Central memory CD4-positive, alpha-beta T cell (primary cell): ENCODE results near the gene KIF21A.

Source experiments
- DNase-seq: peaks from one replicate; pipeline ENCODE4 v3.0.0; 2022

KIF21A gene

DNA sequence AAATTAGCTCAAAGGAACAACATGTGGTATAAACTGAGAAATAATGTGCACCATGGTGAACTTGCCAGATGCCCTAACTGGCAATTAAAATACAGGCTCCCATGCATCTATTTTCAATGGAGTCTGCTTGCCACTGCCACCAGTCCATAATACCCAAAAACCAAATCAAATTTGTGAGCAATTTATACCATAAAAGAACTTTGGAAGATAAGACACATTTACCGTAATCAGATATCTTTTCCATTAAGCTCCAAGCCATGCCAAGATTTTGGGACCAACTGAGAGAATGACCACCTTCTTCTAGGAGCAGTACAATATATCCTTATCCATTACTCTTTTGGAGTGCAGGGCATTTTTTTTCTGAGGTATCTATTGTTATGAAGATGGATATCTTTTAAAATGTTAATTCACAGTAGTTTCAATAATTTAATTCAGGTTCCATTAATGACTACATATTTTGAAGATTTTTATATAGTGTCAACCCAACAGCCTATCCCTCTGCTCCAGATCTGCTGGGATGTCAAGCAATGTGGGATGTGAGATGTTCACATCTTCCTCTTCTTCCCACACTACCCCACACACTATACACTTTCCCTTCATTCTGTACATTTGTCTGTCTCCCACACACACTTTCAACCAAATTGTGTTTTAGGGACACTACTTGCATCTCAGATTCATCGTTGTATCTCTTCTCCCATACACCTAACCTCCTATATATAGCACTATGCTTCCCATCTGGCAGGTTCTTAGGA is 53.3 kb downstream of the KIF21A start:
- no peak for DNase-seq

DNA sequence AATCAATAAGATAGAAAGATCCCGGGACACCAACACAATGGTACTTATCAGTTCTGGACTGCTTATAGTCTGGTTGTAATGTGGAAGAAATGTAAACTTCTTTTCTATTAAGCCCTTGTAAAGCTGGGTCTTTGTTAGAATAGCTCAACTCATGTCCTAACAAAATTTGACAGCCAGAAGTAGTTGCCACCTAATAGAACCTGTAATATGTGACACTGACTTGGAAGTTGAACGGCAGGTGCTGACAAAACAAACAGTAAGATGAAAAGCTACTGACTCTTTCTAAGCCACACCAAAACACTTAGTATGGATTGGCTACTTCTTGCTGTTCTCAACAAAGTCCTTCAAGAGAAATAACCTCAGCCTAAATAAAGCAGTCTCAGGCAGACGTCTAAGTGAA is 56.6 kb downstream of the KIF21A start:
- no peak for DNase-seq

DNA sequence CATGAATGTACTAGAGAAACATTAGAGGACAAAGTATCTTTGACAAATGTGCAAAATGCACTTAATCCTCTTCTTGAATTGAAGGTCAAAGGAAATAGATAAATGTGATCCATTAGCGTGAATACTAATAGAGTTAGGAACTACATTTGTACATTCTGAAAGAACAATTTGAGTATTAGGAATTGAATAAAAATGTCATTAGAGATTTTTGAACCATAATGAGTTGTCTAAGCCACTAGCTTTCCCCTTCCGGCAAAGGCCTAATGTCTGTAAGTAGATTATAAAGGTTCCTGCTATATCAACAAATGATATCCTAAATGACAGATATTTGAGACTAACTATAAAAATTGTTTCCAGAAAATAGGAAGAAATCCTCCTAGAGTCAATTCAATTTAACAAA is 59.8 kb downstream of the KIF21A start:
- no peak for DNase-seq

DNA sequence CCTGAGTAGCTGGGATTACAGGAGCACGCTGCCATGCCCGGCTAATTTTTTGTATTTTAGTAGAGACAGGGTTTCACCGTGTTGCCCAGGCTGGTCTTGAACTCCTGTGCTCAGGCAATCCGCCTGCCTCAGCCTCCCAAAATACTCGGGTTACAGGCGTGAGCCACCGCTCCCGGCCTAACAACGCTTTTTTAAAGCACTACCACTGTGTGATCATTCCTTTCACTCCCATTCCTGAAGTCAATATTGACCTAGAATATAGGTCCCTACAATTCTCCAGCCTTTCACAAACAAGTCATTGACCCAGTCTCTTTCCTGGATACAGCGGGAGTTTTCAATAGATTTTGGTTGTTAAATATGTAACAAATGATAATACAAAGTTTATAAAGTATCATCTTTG is 62.8 kb downstream of the KIF21A start:
- DNase-seq, result no peak

DNA sequence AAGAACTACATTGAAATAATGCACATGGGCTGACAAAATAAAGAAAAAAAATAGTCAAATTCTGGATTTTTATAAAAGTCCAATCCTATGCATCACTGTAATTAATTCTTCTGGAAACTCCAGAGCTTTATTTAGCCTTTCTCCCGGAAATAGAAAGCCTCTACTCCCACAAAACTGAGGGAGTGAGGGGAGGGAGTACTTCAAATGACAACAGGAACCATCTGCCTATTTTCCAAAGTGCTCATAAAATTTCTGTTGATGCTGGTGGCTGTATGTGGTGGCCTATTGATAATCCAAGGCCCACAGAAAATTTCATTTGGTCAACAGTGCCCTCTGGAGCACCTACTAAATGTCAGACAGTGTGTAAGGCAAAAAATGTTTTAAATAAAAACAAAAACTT is 64.6 kb downstream of the KIF21A start:
- no peak for DNase-seq

DNA sequence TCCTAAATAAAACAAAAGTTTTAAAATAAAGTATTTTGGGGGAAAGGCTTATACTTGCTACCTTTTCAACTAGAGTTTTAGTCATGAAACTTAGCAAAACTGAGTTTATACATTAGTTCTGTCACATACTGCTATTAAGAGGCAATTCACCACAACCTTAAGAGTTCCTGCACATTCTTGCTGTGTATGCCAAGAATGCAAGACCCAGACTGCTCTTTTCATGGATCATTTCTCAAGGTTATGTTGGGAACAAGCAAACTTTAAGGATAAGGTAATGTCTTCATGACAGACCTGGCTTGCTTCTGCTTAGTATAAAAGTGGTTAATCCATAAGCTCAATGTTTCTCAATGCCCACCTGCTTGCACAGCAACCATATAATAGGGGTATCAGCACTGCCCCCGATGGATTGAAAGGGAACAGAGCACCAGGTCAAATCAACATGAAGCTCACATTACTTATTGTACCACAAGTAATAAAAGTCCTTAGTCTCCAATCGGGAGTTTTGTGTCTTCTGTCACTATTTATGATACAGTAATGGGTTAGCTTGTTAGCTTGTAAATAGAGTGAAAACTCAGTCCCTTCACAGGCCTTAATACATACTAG is 67.6 kb downstream of the KIF21A start:
- no peak for DNase-seq

DNA sequence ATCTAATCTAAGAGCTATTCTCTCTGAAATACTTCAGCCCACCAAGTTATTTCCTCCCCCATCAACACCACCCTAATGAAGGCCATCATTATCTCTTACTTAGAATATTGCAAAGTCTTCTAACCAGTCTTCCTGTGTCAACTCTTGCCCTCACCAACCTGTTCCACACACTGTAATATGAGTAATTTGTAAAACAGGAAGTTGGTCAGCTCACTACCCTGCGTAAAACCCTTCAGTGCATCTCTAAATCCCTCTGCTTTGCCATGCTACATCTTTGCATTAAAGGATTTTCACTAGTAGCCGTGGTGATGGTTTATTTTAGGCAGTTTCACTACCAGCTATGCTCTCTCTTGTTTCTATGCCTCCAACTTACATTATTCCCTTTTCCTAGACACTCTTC is 70.0 kb downstream of the KIF21A start:
- DNase-seq, result no peak

DNA sequence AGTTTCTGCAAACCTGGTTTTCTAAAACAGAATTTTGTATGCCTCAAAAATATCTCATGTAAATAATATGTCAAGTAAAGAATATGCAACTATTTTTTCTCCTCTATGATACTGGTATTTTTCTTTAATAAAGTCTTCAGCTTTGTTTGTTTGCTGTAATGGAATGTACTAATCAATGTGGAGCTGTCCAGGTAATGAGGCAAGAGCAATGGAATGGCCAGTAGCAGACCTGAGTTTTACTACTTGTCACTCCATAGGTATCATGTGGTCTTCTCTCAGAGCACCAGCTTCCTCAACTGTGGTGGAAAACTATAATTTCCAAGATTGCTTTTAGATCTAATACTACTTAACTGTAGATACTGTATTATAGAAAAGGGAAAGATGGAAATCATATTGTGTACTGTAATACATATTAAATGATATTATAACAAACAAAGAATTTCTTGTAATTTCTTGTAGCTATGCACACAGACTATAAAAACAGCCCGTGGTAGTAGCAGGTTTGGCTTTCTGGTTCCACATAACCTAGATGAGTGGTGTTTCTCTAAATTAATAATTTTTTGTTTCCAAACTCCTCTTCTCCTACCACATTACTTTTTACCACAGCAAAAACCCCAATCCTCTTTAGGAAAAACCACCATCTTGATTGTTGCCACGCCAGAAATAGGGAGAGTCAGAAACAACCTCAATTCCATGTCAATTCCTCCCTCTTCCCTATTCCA is 70.6 kb downstream of the KIF21A start:
- DNase-seq, result no peak

DNA sequence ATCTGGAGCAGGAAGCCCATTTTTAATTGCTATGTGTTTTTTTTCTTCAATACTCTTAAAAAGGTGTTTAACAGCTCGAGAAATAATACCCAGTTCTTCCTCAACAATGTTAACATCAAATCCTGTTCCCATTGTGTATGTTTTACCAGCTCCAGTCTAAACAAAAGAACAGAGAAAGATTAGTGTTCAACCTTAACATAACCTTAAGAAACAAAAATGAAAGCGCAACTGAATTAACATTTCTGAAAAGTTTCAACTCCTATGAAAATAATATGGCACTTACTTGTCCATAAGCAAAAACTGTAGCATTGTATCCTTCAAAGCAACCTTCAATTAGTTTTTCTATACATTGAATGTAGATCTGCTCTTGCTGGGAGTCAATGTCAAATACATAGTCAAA is 73.2 kb downstream of the KIF21A start:
- DNase-seq, result no peak

DNA sequence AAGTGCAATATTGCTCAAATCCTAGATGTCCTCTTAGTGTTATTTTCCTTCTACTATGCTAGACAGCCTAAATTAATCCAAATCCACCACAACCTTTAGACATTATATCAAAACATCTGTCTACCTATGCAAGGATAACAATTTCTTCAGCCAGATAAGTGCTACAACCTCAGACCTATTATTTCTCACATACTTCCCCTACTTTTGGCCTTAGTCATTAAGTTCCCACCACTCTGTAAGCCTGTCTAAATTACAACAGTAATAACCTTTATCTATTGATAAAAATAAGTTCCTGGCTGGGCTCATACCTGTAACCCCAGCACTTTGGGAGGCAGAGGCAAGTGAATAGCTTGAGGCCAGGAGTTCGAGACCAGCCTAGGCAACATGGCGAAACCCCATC is 74.0 kb downstream of the KIF21A start:
- no peak for DNase-seq

DNA sequence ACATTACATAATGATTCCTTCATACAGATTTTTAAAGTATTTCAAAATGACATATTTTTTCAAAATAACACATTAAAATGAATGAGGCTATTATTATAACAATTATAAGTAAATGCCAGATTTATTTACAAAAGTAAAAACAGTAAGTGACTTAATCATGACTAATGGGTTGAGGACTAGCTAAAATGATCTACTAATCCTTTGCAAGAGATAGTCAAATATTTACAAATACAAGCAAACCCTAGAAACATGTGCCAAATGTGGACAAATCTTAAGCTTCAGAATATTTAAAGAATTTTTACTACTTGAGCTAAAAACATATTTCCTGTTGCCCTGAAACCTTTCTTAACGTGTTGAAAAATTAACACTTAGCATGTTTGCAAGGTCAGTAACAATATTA is 74.8 kb downstream of the KIF21A start:
- DNase-seq, result no peak

DNA sequence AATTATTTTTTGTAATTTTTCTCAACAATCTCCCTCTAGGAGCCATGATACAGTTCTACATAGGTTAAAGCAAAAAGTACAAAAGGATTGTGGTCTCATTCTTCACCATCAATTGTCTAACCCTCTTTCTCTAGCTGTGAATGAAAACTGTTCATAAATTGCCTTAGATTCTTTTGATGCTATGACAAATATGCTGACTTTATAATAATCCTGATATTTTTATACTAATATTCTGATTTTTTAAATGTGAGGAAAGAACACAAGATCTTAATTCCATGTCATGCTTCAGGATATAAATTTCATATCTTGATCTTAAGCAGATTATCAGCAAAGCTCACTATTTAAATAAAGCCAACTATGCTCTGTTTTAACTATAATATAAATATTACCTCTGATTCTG is 75.4 kb downstream of the KIF21A start:
- no peak for DNase-seq

DNA sequence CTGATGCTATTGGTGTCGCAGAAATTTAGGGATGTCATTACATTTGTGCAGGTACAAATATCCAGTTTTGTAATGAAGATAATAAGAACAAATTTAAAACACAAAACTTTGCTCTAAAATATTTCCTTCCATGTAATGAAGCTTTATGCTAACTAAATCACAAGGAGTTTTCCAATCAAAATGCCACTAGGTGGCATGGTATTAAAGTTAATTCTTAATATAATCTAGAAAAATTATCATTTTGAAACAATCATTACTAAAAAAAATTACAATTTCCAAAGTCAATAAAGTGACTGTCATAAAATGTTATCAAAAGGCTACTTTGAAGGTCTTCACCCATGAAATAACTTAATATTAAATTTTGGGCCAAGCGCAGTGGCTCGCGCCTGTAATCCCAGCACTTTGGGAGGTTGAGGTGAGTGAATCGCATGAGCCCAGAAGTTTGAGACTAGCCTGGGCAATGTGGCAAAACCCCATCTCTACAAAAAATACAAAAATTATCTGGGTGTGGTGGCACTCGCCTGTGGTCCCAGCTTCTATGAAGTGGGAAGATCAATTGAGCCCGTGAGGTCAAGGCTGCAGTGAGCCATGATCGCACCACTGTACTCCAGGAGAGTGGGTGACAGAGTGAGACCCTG is 77.4 kb downstream of the KIF21A start:
- DNase-seq, result no peak

DNA sequence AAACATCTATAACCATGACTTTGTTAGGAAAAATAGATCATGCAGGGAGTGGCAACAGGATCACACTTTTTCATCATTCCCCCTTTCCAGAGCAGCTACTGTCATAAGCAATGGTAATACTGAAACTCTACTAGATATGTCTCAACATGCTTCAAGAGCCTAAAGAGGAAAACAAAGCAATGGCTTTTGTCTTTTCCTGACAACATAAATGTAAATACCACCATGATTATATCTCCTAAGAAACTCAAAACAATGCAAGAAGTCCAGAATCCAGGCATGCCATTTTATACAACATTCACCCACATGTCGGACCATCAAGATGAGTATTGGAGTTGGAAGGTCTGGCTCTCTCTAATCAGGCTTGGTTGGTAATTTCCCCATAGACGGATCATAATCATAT is 78.7 kb downstream of the KIF21A start:
- DNase-seq, result no peak

DNA sequence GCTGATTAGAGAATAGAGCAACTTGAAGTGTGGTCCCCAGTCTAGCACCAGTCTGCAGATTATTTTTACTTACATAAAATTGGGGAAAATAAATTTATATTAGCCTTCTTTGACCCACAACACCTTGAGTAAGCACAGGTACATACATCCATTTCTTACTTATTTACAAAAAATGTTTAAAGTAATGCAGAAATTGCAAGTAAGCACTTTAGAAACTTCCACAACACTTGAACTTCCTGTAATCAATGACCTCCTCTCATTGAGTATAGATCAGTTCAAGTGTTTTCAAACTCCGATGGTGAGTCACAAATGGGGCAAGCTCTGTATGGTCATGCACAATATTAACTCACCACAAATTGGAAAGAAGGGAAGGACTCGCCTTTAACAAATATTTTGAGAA is 83.3 kb downstream of the KIF21A start:
- no peak for DNase-seq

DNA sequence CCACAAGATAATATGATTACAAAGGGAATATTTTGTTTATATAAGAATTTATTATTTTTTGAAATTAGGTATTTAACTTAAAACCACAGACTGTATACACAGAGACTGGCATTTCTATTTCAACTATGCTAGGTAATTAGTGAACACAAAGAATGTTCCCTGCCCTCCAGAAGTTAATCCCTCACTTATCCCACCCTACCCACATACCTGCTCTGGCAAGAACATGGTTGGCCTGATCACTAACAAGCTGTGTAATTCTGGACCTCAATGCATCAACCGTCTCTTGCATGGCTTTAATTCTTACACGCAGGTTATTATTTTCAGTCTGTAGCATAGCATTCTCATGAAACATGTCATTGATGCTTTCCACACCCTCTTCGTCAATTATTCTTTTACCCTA is 85.9 kb downstream of the KIF21A start:
- no peak for DNase-seq

DNA sequence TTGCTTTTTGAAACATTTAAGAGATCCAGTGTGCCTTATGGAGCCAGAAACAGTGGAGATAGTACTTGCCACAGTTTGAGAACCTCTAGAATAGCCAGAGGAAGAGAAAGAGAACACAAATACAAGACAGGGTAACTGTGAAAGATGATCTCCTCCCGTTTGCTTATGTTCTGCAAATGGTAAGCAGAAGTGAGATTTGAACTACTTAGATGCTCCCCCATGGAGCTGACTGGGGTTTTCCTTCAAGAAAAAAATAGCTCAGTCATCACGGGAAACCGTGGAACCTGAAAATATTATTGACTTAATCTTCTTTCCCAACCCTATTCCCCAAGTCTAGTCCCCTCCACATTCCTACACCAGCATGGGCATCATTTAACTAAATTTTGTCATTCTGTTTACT is 87.1 kb downstream of the KIF21A start:
- no peak for DNase-seq

DNA sequence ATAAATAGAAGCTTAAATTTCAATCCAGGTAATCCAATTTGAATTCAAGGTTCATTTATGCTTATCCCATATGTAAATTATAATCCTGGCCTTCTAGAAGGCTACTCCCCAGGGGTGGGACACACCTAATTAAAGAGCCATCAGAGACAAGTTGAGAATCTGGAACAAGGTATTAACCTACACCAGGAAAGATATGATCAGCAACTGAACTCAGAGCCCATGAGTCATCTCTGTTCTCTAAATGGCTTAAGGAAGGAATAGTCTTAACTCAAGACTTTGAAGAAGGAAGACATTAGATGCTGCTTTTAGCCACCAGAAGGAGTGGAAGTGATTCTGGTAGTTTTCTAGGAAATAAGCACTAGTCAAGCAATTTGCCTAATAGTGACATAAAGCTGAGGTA is 88.0 kb downstream of the KIF21A start:
- no peak for DNase-seq

DNA sequence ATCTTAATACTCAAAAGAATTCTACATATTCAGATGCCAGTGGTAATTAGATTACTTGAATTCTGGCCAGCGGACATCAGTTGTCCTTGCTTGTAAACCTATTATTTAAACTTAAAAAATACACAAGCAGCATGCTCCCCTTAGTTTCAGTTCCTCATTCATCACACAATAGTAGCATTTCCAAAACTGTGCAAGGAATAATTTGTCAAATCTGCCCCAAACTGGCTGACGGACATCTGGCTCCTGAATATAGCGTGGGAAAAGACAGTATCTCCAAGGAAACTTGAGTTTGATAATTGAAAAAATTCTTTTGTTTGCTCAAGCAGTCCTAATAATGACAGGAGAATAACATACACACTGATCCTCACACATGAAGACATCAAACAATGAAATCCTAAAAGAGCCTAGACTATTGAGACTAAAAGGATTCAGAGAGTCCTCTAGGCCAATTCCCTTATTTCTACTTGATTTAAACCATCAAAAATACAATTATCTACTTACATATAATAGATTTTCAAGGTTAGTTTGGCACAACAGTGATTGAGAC is 90.4 kb downstream of the KIF21A start:
- no peak for DNase-seq

DNA sequence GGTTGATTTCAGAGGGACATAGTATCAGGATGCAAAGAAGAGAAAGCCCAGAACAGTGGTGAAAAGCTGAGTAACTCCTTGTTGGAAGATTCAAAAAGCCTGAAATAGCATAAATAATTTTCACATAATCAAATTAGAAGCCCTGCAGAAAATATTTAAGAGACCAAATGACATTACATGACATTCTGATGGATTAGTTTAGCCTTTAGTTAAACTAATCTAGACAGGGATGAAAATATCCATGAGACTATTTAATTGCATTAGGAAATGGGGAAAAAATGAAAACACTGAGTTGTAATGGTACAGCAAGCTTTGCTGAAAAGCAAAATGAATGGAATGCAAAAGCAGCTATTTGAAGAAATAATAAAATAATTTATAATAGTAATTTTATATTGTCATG is 91.8 kb downstream of the KIF21A start:
- no peak for DNase-seq

DNA sequence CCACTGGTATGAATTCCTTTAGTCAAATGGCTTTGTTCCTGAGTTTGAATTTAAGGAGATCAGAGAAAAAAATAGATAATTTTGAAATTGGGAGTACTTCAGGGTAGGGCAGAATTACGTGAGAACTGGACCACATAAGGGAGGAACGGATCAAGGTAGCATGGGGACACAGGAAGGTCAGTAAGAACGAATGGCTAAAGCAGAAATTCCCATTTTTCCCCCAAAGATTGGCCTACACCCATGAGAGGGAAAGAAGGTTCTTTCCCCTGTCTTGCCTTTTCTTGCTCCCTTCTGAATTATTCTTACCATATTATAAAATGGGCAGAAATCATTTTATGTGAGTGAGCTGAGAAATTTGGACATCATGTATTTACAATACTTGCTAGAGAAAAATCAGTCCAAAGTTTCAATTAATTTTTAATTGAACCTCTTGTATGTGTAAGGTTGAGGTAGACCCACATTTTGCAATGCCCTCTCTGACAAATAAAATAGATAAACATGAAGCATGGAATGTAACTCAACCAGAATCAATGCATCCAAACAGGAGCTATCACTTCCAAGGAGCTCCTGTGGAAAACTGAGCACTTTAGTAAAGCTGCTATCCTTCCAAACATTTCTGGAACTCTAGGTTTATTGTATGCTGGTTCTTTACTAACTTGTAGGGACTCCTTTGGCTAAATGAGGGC is 93.8 kb downstream of the KIF21A start:
- no peak for DNase-seq

DNA sequence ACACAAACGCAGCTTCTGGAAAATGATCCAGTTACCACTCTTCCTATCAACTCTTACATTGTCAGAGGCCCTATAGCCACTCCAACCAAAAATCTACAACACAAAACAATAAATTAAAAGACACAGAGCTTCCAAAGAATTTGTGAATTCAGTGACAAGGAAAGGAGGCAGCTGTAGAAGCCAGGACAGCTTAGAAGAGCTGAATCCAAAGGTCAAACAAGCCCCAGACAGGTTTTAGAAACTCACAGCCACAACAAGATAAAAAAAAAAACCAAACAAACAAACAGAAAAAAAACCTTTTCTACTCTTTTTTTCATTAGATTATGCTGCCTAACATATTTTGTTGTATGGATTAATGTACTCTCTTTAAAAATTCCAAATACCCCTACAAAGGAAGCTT is 94.4 kb downstream of the KIF21A start:
- DNase-seq, result no peak

DNA sequence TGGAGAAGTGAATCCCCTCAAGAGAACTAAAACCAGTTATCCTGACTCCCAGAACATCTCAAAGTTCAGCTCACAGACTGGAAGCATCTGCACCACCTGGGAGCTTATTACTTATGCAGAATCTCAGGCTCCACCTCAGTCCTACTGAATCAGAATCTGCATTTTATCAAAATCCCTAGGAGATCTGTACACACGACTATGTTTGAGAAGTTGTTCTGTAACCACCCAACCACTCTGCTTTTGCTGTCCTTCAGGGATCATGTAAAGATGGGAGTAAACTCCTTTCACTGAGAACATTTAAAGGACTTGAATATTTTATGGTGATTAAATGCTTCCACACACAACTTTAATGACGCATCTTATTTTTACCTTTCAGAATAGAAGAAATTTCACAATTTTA is 98.0 kb downstream of the KIF21A start:
- no peak for DNase-seq
